ENCODE results near the gene TMIGD3.
A peak's percentile ranks its signal among the peaks of the same experiment; 100 is the strongest.

Gene TMIGD3

GRCh38 chr1:111446967-111447892 is 56.2 kb downstream of the TMIGD3 start:
- no peak for DNase-seq (ENCODE audit: low spot score)

- DNase-seq (ENCODE audit: low spot score) = no peak
These were observed 56.9 kb downstream of the TMIGD3 start for GRCh38 chr1:111446546-111446945.

GRCh38 chr1:111444031-111444430 is 59.4 kb downstream of the TMIGD3 start:
- no peak for DNase-seq (ENCODE audit: low spot score)

GRCh38 chr1:111442457-111442856 is 61.0 kb downstream of the TMIGD3 start:
- DNase-seq (ENCODE audit: low spot score) = no peak

- peak; percentile 45 for DNase-seq (ENCODE audit: low spot score)
These were observed 61.8 kb downstream of the TMIGD3 start for GRCh38 chr1:111441573-111442192.

GRCh38 chr1:111439461-111440351 is 63.7 kb downstream of the TMIGD3 start:
- no peak for DNase-seq (ENCODE audit: low spot score)

- no peak for DNase-seq (ENCODE audit: low spot score)
These were observed 66.7 kb downstream of the TMIGD3 start for GRCh38 chr1:111436726-111437125.
